Endothelial cell of umbilical vein (primary cell): ENCODE measurements around the gene TMED8. TPM values are rescaled to one million over a fixed set of nuclear protein-coding genes. Genes with fewer than 3 reads are reported as not detected.

ENCODE experiments used
- BruUV-seq: library from RNA; stranded (reverse); fragments of 400-500 nt; replicated peaks from 2 replicates; lab custom pipeline; 2021; lab: Mats Ljungman, UMichigan
- CTCF ChIA-PET: fragments of 300-600, 350-600 bp; sonication (Branson Sonifier 250); formaldehyde crosslinking; loops from one replicate; lab custom pipeline; 2021; ENCODE audit warnings: antibody characterized with exemption, inconsistent platforms; lab: Charles Lee
- POLR2A ChIA-PET: fragments of 300-600, 350-600 bp; sonication (Branson Sonifier 250); formaldehyde crosslinking; loops from one replicate; lab custom pipeline; 2021; ENCODE audit warnings: antibody characterized with exemption, inconsistent platforms; lab: Charles Lee
- DNase-seq: peaks from one replicate; pipeline ENCODE4 v3.0.0-alpha.2; 2011; ENCODE audit warnings: low read depth, low spot score
- FAIRE-seq: peaks from 2 replicates; lab custom pipeline; 2011; peaks lifted over from hg19 to GRCh38; lab: Jason Lieb, UNC
- H2AFZ ChIP-seq: 2 replicates; pipeline ENCODE4 v1.6.0; 2012; ENCODE audit warnings: low read depth, low read length, control low read depth, inconsistent platforms
- H3K27ac ChIP-seq: 2 replicates; pipeline ENCODE4 v1.5.1; 2011; ENCODE audit warnings: low read depth, mild to moderate bottlenecking, control low read depth, low read length, moderate library complexity; ENCODE audit not compliant: insufficient read depth
- H3K27me3 ChIP-seq, 2 experiments: 2 replicates each; pipeline versions ENCODE4 v1.6.0 to v1.6.1; 2011; ENCODE audit warnings: low read length in 2 of 2, mixed read lengths in 1 of 2; ENCODE audit not compliant: control insufficient read depth in 2 of 2, insufficient read depth in 2 of 2
- H3K36me3 ChIP-seq, 2 experiments: 2 replicates in 1 of 2; 3 replicates in 1 of 2; pipeline ENCODE4 v1.5.1; 2011; ENCODE audit warnings: low read length in 2 of 2, mild to moderate bottlenecking in 1 of 2, moderate library complexity in 1 of 2; ENCODE audit not compliant: control insufficient read depth in 2 of 2, insufficient read depth in 2 of 2; ENCODE audit errors: extremely low read depth in 1 of 2
- H3K4me1 ChIP-seq: 3 replicates; pipeline ENCODE4 v1.5.1; 2011; ENCODE audit warnings: mild to moderate bottlenecking, low read length; ENCODE audit not compliant: control insufficient read depth, insufficient read depth; ENCODE audit errors: extremely low read depth
- H3K4me2 ChIP-seq: 2 replicates; pipeline ENCODE4 v1.6.1; 2011; ENCODE audit warnings: low read length, control low read depth, mixed read lengths; ENCODE audit not compliant: insufficient read depth
- H3K4me3 ChIP-seq, 3 experiments: fragments of 200-600 bp in 1 of 3; sonication (generic), shearing (Covaris generic) in 1 of 3; replicated peaks in 1 of 3; 2 replicates each; pipeline ENCODE4 v1.5.1; 2011 to 2016; ENCODE audit warnings: control low read depth in 3 of 3, low read length in 3 of 3, mild to moderate bottlenecking in 2 of 3, inconsistent platforms in 1 of 3, low read depth in 1 of 3, moderate library complexity in 1 of 3; ENCODE audit not compliant: insufficient read depth in 1 of 3
- H3K79me2 ChIP-seq: 2 replicates; pipeline ENCODE4 v1.6.0; 2012; ENCODE audit warnings: low read length, inconsistent platforms; ENCODE audit not compliant: control insufficient read depth, insufficient read depth
- H3K9ac ChIP-seq: replicated peaks from 2 replicates; pipeline ENCODE3; 2011; ENCODE audit warnings: low read length, control low read depth; ENCODE audit not compliant: insufficient read depth; ENCODE audit errors: extremely low read depth
- H3K9me1 ChIP-seq: replicated peaks from 3 replicates; pipeline ENCODE4 v1.6.0; 2011; ENCODE audit warnings: mild to moderate bottlenecking, low read length; ENCODE audit not compliant: control insufficient read depth, insufficient read depth; ENCODE audit errors: extremely low read depth
- H3K9me3 ChIP-seq: replicated peaks from 2 replicates; pipeline ENCODE4 v1.5.1; 2012; ENCODE audit warnings: low read length, inconsistent platforms; ENCODE audit not compliant: control insufficient read depth, insufficient read depth
- H4K20me1 ChIP-seq: replicated peaks from 2 replicates; pipeline ENCODE3; 2011; ENCODE audit warnings: mild to moderate bottlenecking, low read length; ENCODE audit not compliant: control insufficient read depth, insufficient read depth; ENCODE audit errors: extremely low read depth
- CTCF ChIP-seq, 2 donors: IDR thresholded peaks; 1 replicate in 1 of 2; 2 replicates in 1 of 2; pipeline ENCODE4 v1.5.1; 2011; ENCODE audit warnings: low read length in 2 of 2, mild to moderate bottlenecking in 2 of 2, moderate library complexity in 2 of 2, control low read depth in 1 of 2, inconsistent platforms in 1 of 2, low read depth in 1 of 2; ENCODE audit not compliant: insufficient read depth in 1 of 2; ENCODE audit errors: extremely low read depth in 1 of 2
- EZH2 ChIP-seq: IDR thresholded peaks from 2 replicates; pipeline ENCODE4 v1.6.1; 2012; ENCODE audit warnings: borderline replicate concordance, low read depth, mild to moderate bottlenecking, moderate library complexity, low read length, inconsistent platforms; ENCODE audit not compliant: severe bottlenecking
- FOS ChIP-seq: IDR thresholded peaks from 2 replicates; pipeline ENCODE4 v1.6.1; 2011; ENCODE audit warnings: mild to moderate bottlenecking, low read length, moderate library complexity, borderline replicate concordance; ENCODE audit not compliant: insufficient read depth
- GATA2 ChIP-seq: IDR thresholded peaks from 2 replicates; pipeline ENCODE4 v1.7.0; 2011; ENCODE audit warnings: low read depth, mild to moderate bottlenecking, moderate library complexity, mixed read lengths, low read length; ENCODE audit not compliant: insufficient read length, insufficient read depth
- JUN ChIP-seq: IDR thresholded peaks from 2 replicates; pipeline ENCODE4 v1.6.1; 2011; ENCODE audit warnings: borderline replicate concordance, low read depth; ENCODE audit not compliant: insufficient read length, insufficient read depth
- MAX ChIP-seq: IDR thresholded peaks from 2 replicates; pipeline ENCODE4 v1.6.1; 2011; ENCODE audit not compliant: insufficient read depth, insufficient read length
- MYC ChIP-seq: IDR thresholded peaks from one replicate; pipeline ENCODE4 v1.6.1; 2011; ENCODE audit warnings: mild to moderate bottlenecking, low read depth, low read length
- POLR2A ChIP-seq: IDR thresholded peaks from 2 replicates; pipeline ENCODE4 v1.6.1; 2012; ENCODE audit warnings: low read depth, mild to moderate bottlenecking, control low read depth, low read length
- POLR2AphosphoS5 ChIP-seq: IDR thresholded peaks from 2 replicates; pipeline ENCODE4 v1.6.1; 2012; ENCODE audit warnings: low read depth, mild to moderate bottlenecking, control low read depth, low read length, moderate library complexity; ENCODE audit not compliant: insufficient read depth
- dilution Hi-C: fragments of 300-500 bp; cut with MboI; formaldehyde crosslinking; loops from one replicate; pipeline ENCODE4 v1.15.0; 2019; ENCODE audit warnings: low sequenced_read_pairs; ENCODE audit not compliant: extremely low pct_ligation_motif_present
- intact Hi-C: fragments of 100-400 bp; cut with micrococcal nuclease; formaldehyde crosslinking; loops from one replicate; pipeline ENCODE4 v1.10.0; 2022
- polyA plus RNA-seq, 4 experiments: library from polyadenylated mRNA; depleted of rRNA in 3 of 4; stranded (reverse) in 3 of 4; unstranded in 1 of 4; fragments of >200 nt; gene quantifications; 2 replicates each; pipeline versions ENCODE4 v1.2.1 to v1.2.3, GENCODE V29; 2011 to 2012; ENCODE audit warnings: missing spikeins in 1 of 4
- total RNA-seq: library from RNA; stranded (reverse); gene quantifications from 2 replicates; pipeline ENCODE4 v1.2.3, GENCODE V29; 2021

The TMED8 gene
- total and polyA plus RNA-seq, 2 donors (not counting 3 experiments of a cell fraction or from before 2014, with no cell fraction given) = 5.2 to 12.6 TPM

- dilution Hi-C loops = no loop called here
- Histone ChIP-seq H3K9ac (no peak overlapping the region), H3K27ac (no peak overlapping the region), H3K36me3 (no peaks in the 10 kb centered on the region), H3K27me3 (no peaks in the 10 kb centered on the region), H3K4me2 (no peak overlapping the region), H4K20me1 (no peaks in the 10 kb centered on the region), H3K4me1 (no peaks in the 10 kb centered on the region), H3K79me2 (no peaks in the 10 kb centered on the region), H3K4me3 (no peak overlapping the region), H3K9me1 (no peaks in the 10 kb centered on the region), H3K9me3 (no peaks in the 10 kb centered on the region), H2AFZ (no peak overlapping the region)
- TF ChIP-seq FOS (no peak), POLR2AphosphoS5 (no peak), POLR2A (no peak), GATA2 (no peak), MAX (no peak), MYC (no peak), JUN (no peak), EZH2 (no peak), CTCF (IDR thresholded peaks at IDR 0.05; ENCODE audit: extremely low read depth in 1 of 2, insufficient read depth in 1 of 2, low read depth in 1 of 2, low read length in 2 of 2) (no peak)
- FAIRE-seq (no peak), DNase-seq (no peak)
- ChIA-PET POLR2A (no interaction called here), CTCF (interaction anchor here (1.0 kb wide), 1 partner anchor 248 kb away, joined by 3 read pairs; no protein-coding TSS in a partner anchor)
- intact Hi-C loops = no loop called here
- BruUV-seq = no TSS peak
Observed at GRCh38 chr14:77400216-77400615, 23.3 kb upstream of the TMED8 start.
